ENCODE measurements around the gene SLC29A1. TPM values are rescaled to one million over a fixed set of nuclear protein-coding genes. Genes with fewer than 3 reads are reported as not detected.

The SLC29A1 gene
- total and polyA plus RNA-seq, 2 of the 8 experiments (the other 6 are each of a cell fraction or from before 2014, with no cell fraction given): 187 to 558 TPM

DNA sequence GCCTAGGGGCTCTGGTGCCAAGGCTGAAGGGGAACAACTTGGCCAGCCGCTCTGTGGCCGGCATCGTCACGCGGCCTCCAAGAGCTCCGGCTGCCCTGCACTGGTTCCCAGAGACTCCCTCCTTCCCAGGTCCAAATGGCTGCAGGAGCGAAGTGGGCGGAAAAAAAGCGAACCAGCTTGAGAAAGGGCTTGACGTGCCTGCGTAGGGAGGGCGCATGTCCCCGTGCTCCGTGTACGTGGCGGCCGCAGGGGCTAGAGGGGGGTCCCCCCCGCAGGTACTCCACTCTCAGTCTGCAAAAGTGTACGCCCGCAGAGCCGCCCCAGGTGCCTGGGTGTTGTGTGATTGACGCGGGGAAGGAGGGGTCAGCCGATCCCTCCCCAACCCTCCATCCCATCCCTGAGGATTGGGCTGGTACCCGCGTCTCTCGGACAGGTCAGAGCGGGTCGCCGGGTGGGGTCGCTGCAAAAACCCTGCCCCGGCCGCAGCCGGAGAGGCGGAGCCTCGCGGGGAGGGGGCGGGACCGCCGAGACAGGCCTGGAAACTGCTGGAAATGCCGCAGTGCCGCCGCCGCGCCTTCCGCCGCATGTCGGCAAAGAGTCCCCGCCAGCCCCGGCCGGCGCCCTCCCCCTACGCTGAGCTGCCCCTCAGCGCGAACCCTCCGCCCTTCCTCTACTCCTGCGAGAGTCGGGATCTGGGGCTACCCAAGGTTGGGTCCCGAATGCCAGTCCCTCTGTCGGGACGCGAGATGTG is 22.7 kb downstream of the SLC29A1 start:
- Histone ChIP-seq H2BK12ac (ENCODE audit: low read depth, low read length) (peak overlapping the region; percentile 84; the same call in 1 of the 2 replicates), H3K79me1 (ENCODE audit: low read depth, low read length) (no peaks in the 10 kb centered on the region; the same call in 1 of the 2 replicates), H3K27ac (ENCODE audit: low read depth, low read length) (peak overlapping the region; percentile 93), H3K9ac (replicated peaks in 1 of 4; ENCODE audit: extremely low read depth in 1 of 4, low read depth in 3 of 4, low read length in 3 of 4) (peak overlapping the region; percentile 85 to 96 (median 90)), H4K5ac (ENCODE audit: insufficient read length, low read depth, low read length) (peak overlapping the region; percentile 57), H3K4me3 (ENCODE audit: extremely low read depth in 1 of 4, insufficient read depth in 2 of 4, low read depth in 3 of 4, low read length in 4 of 4) (peak overlapping the region; percentile 55 to 100 (median 98)), H3K56ac (replicated peaks; ENCODE audit: insufficient read length, low read depth, low read length) (peak overlapping the region; percentile 75), H3K79me2 (ENCODE audit: control insufficient read depth in 1 of 2, insufficient read depth in 2 of 2, low read length in 2 of 2) (peaks cover 27 to 43% of the 10 kb centered on the region in 2 experiments), H3K9me3 (ENCODE audit: insufficient read depth in 2 of 2, low read depth in 1 of 2, low read length in 1 of 2) (no peaks in the 10 kb centered on the region), H3K18ac (ENCODE audit: extremely low read depth, low read length) (peak overlapping the region; percentile 89), H3K36me3 (ENCODE audit: control insufficient read depth in 2 of 4, insufficient read depth in 4 of 4, low read length in 3 of 4) (peaks cover 28 to 33% (median 29%) of the 10 kb centered on the region in 4 experiments), H3K23ac (ENCODE audit: insufficient read length) (no peak overlapping the region), H3K4me1 (replicated peaks in 1 of 4; ENCODE audit: control insufficient read depth in 3 of 4, insufficient read depth in 4 of 4, low read length in 3 of 4) (peaks cover 7 to 18% (median 14%) of the 10 kb centered on the region in 4 experiments), H3K4ac (replicated peaks; ENCODE audit: insufficient read length, low read depth, low read length) (peak overlapping the region; percentile 80), H3K14ac (ENCODE audit: insufficient read length) (no peak overlapping the region), H2BK15ac (ENCODE audit: low read length) (peak overlapping the region; percentile 97; the same call in 1 of the 2 replicates), H3K4me2 (ENCODE audit: insufficient read depth in 1 of 2, low read depth in 2 of 2, low read length in 2 of 2) (peak overlapping the region; percentile 92 to 96), H4K8ac (ENCODE audit: extremely low read depth, insufficient read depth, low read length) (peak overlapping the region; percentile 95), H2BK20ac (ENCODE audit: low read length) (no peak overlapping the region), H2BK120ac (replicated peaks; ENCODE audit: low read depth, low read length) (no peak overlapping the region), H4K91ac (replicated peaks; ENCODE audit: insufficient read length, low read length) (peak overlapping the region; percentile 95), H2AFZ (ENCODE audit: low read length) (peak overlapping the region; percentile 64; the same call in 1 of the 2 replicates), H3K23me2 (ENCODE audit: low read depth, low read length) (peaks cover 12% of the 10 kb centered on the region), H3K27me3 (replicated peaks in 1 of 4; ENCODE audit: control insufficient read depth in 3 of 4, extremely low read depth in 1 of 4, insufficient read depth in 3 of 4, low read length in 3 of 4) (no peaks in the 10 kb centered on the region), H2BK5ac (ENCODE audit: low read depth, low read length) (peak overlapping the region; percentile 95), H4K20me1 (replicated peaks in 1 of 2; ENCODE audit: control insufficient read depth in 1 of 2, insufficient read depth in 2 of 2, low read length in 2 of 2) (peaks cover 29 to 33% of the 10 kb centered on the region in 2 experiments), H2AK5ac (ENCODE audit: low read depth, low read length) (peak overlapping the region; percentile 94)
- peak; percentile 93 to 99 for DNase-seq (ENCODE audit: low read depth in 1 of 2, low spot score in 2 of 2)
- ChIA-PET CTCF (ENCODE audit: partially characterized antibody) (interaction anchor here (0.6 to 8.1 kb wide), 22 partner anchors 8 to 148 kb away, joined by 3 to 102 read pairs (median 5); partner anchors contain the start of genes MYMX, SLC29A1 and SLC35B2), POLR2A (ENCODE audit: partially characterized antibody) (interaction anchor here (0.5 to 18.9 kb wide), 58 partner anchors 12 to 1193 kb away, joined by 3 to 581 read pairs (median 6); partner anchors contain the start of genes AARS2, CAPN11, CDC5L and CUL7)
- no peak for FAIRE-seq
- 3% methylated on average over 50 of the region's 62 CpGs; no CpG with 5 or more reads in 1 of the 2 experiments for WGBS, 2 experiments (ENCODE audit: extremely low coverage in 1 of 2, insufficient coverage in 1 of 2, insufficient read length in 1 of 2, insufficient replicate concordance in 2 of 2, low coverage in 1 of 2, low lambda C conversion rate in 2 of 2, missing lambda C conversion rate in 1 of 2)
- TF ChIP-seq ASH2L (IDR thresholded peaks at IDR 0.05; ENCODE audit: low read length) (peak; percentile 9), JUND (IDR thresholded peaks at IDR 0.05; ENCODE audit: low read length) (no peak; the same call in 1 of the 2 replicates), CHD2 (IDR thresholded peaks at IDR 0.05; ENCODE audit: low read length) (peak; percentile 94), GABPA (IDR thresholded peaks at IDR 0.05; ENCODE audit: borderline replicate concordance, insufficient read depth, low read length) (peak; percentile 5; the same call in 1 of the 2 replicates), SRF (IDR thresholded peaks at IDR 0.05; ENCODE audit: low read depth, low read length) (no peak), CREB1 (IDR thresholded peaks at IDR 0.05) (peak; percentile 86), TAF1 (IDR thresholded peaks at IDR 0.05; ENCODE audit: low read depth, low read length) (peak; percentile 84), EP300 (IDR thresholded peaks at IDR 0.05; ENCODE audit: borderline replicate concordance in 1 of 2, low read depth in 2 of 2, low read length in 2 of 2) (peak; percentile 31 to 74; a peak in 2 of 3 replicates), HDAC2 (IDR thresholded peaks at IDR 0.05; ENCODE audit: borderline replicate concordance in 1 of 2, low read depth in 2 of 2, low read length in 2 of 2) (peak in 1 of 2 experiments; percentile 19; a peak in 1 of 4 replicates), TCF12 (IDR thresholded peaks at IDR 0.05; ENCODE audit: low read depth, low read length) (peak; percentile 84; the same call in 1 of the 2 replicates), SIRT6 (IDR thresholded peaks at IDR 0.05; ENCODE audit: low read length) (no peak)
